GM19468 (cell line): ENCODE results near the gene ZFAND6.

Experiments
- ATAC-seq: cut with Tn5 transposase; IDR thresholded peaks from one replicate; pipeline ENCODE4 v1.9.1; 2021; ENCODE audit warnings: mild to moderate bottlenecking, moderate library complexity, moderate number of reproducible peaks; ENCODE audit not compliant: unreplicated experiment; ENCODE audit errors: extremely low read depth

Gene ZFAND6

DNA sequence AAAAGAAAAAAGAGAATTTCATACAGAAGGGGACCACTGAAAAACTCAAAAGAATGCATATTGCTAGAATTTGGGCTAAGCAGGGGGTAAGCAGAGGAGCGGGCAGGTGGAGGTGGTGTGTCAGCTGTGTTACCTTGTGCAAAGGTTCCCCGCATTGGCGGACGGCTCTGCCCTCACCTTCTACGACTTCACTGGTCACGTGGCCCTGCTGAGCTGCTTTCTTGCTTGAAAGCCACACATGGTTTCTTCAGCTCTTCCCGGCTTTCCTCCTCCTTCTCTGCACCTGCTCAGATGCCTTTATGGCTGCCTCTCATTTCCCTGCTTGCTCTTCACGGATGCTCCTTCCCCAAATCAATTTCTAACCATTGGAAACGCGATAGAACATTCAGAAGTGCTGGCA lies 123.8 kb downstream of the ZFAND6 start:
- ATAC-seq, result no peak

DNA sequence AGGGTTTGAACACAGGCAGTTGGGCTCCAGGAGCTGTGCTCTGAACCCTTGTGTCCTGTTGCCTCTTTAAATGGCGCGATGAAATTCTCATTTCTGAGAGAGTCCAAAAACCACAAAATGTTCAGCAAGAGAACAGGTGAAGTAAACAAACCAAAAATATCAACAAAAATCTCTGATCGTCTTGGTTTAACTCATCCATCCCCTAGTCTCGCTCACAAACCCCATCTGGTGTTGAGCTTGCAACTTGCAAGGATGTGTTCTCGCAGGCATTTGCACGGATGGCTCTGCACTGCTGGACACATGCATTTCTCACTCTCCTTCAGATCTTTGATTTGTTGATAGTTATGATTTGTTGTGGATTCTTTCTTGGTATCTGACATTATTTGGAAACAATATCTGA lies 124.4 kb downstream of the ZFAND6 start:
- ATAC-seq, result no peak

DNA sequence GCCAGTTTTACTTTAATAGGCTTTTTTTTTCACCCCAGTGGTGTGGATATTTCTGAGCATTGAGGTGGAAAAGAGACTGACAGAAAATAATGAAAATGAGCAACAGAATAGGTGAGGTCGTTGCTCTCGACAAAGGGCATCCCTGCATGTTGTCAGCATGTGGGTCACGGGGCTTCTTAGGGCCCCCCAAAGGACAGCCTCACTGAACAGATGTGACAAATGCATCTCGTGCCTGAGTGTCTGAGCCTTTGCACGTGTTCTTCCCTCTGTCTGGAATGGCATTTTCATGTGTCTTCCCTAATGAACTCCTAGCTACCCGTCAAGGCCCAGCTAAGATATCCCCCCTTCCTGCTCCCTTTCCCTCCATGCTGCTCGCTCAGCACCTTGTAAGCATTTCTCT lies 125.1 kb downstream of the ZFAND6 start:
- ATAC-seq, result no peak

DNA sequence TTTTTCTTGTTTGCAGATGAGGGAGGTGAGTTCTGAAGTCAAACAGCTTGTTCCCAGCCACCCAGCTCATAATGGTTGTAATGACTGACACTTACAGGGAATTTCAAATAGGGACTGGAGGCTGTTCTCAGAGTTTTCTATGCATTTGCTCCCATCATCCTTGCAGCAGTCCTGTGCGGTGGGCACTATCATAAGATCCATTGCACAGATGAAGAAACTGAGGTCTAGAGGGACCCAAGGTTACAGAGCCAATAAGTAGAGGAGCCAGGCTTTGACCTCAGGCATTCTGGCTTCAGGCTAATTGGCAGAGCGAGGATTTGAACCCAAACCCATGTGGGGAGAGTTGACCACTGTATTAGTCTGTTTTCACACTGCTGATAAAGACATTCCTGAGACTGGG lies 125.7 kb downstream of the ZFAND6 start:
- ATAC-seq, result no peak

DNA sequence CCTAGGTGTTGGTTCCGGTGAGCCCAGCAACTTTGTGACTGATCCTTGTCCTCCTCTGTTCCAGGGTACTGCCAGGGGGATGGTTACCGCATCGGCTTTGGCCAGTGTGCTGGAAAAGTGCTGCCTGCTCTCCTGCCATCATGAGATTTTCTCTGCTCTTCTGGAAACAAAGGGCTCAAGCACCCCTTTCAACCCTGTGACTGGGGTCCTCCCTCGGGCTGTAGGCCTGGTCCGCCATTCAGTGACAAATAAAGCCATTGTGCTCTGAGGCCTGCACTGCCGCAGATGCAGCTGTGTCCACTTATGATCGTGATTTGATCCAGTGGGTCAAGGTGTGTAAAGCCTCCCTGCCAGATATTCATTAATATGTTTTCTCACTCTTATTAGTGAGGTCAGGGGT lies 126.6 kb downstream of the ZFAND6 start:
- ATAC-seq, result no peak

DNA sequence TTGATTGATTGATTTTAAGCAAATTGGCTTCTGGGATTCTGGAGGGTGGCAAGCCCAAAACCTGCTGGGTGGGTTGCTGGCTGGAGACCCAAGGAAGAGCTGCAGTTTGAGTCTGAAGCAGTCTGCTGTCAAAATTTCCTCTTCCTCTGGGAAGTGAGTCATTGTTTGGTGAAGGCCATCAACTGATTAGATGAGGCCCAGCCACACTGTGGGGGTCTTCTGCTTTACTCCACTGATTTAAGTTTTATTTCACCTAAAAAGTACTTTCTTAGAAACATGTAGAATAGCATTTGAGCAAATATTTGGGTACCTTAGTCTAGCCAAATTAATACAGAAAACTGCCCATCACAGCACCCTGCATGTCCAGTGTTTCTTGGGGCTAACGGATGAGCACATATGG lies 127.1 kb downstream of the ZFAND6 start:
- no peak for ATAC-seq
